GM12891 (cell line): ENCODE measurements around the gene SMIM27.

ENCODE experiments used
- PAX5 ChIP-seq: IDR thresholded peaks from 2 replicates; pipeline ENCODE4 v1.6.1; 2011; ENCODE audit warnings: low read length, moderate library complexity, mild to moderate bottlenecking; ENCODE audit not compliant: insufficient read depth, severe bottlenecking
- POLR2A ChIP-seq: IDR thresholded peaks from 2 replicates; pipeline ENCODE4 v1.6.1; 2011; ENCODE audit warnings: low read depth, low read length, control low read depth
- POLR2AphosphoS5 ChIP-seq: IDR thresholded peaks from 2 replicates; pipeline ENCODE4 v1.6.1; 2011; ENCODE audit warnings: low read depth, low read length, control low read depth
- TAF1 ChIP-seq: IDR thresholded peaks from 2 replicates; pipeline ENCODE4 v1.6.1; 2011; ENCODE audit warnings: low read depth, low read length, control low read depth

DNA sequence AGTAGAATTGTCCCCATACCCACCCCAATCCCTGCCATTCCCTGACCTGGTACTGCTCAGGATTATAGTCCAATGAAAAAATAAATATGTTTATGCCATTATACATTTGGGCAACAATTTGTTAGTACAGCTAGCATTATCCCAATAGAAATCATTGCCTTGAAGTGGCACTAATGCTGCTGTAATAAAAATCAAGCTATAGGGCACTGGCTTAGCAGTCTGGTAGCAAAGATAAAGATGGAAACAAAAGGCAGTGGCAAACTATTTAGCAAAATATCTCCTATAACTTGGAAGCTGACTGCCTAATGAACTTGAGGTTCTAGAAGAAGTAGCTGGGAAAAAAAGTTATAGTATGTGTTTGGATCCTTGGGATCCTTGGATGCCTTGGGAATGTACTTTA, 2.5 kb downstream of the SMIM27 start:
- TF ChIP-seq POLR2A (no peak), PAX5 (no peak), POLR2AphosphoS5 (no peak), TAF1 (no peak)
